Measurements from ENCODE around the gene TEX14. TPM values are rescaled to one million over a fixed set of nuclear protein-coding genes. Genes with fewer than 3 reads are reported as not detected.
A peak's percentile ranks its signal among the peaks of the same experiment; 100 is the strongest.

The TEX14 gene
- total and polyA plus RNA-seq, 10 of the 15 experiments (the other 5 are each of a cell fraction or from before 2014, with no cell fraction given): 0.15 to 1.3 (median 0.66) TPM

DNA sequence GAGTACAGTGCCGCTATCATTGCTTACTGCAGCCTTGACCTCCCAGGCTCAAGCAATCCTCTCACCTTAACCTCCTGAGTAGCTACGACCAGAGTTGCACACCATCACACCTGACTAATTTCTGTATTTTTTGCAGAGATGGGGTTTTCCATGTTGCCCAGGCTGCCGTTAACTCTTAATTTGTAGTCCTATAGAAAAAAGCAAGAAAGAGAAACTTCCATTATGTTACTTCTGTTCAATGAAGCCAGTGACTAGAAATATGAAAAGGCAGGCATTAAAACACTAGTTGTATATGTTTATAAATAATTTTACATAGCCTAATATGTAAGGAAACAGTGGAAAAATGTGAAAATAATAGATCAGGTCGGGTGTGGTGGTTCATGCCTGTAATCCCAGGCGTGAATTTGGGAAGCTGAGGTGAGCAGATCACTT lies 10.2 kb upstream of the TEX14 start (continued):
- TF ChIP-seq NR2C2 (IDR thresholded peaks at IDR 0.05; ENCODE audit: borderline replicate concordance, control insufficient read depth, insufficient read length, low read depth) (no peak), SMARCA5 (IDR thresholded peaks at IDR 0.05) (no peak), IRF5 (IDR thresholded peaks at IDR 0.05; ENCODE audit: borderline replicate concordance) (no peak), HDAC6 (IDR thresholded peaks at IDR 0.05; ENCODE audit: unreplicated experiment) (no peak), SRF (IDR thresholded peaks at IDR 0.05; ENCODE audit: low read depth in 2 of 2, low read length in 2 of 2) (0 out of 4 replicates have a peak, but pooled peaks of 1 of the 2 experiments have one; percentile 22), RELB (IDR thresholded peaks at IDR 0.05; ENCODE audit: low read depth) (peak; percentile 95), CHD4 (IDR thresholded peaks at IDR 0.05) (no peak), CBX3 (IDR thresholded peaks at IDR 0.05; ENCODE audit: borderline replicate concordance, low read depth) (no peak), ZNF274 (IDR thresholded peaks at IDR 0.05; ENCODE audit: insufficient read depth, insufficient read length) (no peak), TCF7 (IDR thresholded peaks at IDR 0.05; ENCODE audit: borderline replicate concordance) (no peak), SUZ12 (IDR thresholded peaks at IDR 0.05; ENCODE audit: unreplicated experiment) (no peak), RFX5 (IDR thresholded peaks at IDR 0.05; ENCODE audit: low read depth, low read length) (no peak), SPI1 (IDR thresholded peaks at IDR 0.05; ENCODE audit: borderline replicate concordance, insufficient read depth, low read depth, low read length) (no peak)
- TF ChIP-seq, protein P1, sequence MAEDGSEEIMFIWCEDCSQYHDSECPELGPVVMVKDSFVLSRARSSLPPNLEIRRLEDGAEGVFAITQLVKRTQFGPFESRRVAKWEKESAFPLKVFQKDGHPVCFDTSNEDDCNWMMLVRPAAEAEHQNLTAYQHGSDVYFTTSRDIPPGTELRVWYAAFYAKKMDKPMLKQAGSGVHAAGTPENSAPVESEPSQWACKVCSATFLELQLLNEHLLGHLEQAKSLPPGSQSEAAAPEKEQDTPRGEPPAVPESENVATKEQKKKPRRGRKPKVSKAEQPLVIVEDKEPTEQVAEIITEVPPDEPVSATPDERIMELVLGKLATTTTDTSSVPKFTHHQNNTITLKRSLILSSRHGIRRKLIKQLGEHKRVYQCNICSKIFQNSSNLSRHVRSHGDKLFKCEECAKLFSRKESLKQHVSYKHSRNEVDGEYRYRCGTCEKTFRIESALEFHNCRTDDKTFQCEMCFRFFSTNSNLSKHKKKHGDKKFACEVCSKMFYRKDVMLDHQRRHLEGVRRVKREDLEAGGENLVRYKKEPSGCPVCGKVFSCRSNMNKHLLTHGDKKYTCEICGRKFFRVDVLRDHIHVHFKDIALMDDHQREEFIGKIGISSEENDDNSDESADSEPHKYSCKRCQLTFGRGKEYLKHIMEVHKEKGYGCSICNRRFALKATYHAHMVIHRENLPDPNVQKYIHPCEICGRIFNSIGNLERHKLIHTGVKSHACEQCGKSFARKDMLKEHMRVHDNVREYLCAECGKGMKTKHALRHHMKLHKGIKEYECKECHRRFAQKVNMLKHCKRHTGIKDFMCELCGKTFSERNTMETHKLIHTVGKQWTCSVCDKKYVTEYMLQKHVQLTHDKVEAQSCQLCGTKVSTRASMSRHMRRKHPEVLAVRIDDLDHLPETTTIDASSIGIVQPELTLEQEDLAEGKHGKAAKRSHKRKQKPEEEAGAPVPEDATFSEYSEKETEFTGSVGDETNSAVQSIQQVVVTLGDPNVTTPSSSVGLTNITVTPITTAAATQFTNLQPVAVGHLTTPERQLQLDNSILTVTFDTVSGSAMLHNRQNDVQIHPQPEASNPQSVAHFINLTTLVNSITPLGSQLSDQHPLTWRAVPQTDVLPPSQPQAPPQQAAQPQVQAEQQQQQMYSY (CRISPR knock-in tag; IDR thresholded peaks at IDR 0.05): no peak
- TF ChIP-seq, protein P2, sequence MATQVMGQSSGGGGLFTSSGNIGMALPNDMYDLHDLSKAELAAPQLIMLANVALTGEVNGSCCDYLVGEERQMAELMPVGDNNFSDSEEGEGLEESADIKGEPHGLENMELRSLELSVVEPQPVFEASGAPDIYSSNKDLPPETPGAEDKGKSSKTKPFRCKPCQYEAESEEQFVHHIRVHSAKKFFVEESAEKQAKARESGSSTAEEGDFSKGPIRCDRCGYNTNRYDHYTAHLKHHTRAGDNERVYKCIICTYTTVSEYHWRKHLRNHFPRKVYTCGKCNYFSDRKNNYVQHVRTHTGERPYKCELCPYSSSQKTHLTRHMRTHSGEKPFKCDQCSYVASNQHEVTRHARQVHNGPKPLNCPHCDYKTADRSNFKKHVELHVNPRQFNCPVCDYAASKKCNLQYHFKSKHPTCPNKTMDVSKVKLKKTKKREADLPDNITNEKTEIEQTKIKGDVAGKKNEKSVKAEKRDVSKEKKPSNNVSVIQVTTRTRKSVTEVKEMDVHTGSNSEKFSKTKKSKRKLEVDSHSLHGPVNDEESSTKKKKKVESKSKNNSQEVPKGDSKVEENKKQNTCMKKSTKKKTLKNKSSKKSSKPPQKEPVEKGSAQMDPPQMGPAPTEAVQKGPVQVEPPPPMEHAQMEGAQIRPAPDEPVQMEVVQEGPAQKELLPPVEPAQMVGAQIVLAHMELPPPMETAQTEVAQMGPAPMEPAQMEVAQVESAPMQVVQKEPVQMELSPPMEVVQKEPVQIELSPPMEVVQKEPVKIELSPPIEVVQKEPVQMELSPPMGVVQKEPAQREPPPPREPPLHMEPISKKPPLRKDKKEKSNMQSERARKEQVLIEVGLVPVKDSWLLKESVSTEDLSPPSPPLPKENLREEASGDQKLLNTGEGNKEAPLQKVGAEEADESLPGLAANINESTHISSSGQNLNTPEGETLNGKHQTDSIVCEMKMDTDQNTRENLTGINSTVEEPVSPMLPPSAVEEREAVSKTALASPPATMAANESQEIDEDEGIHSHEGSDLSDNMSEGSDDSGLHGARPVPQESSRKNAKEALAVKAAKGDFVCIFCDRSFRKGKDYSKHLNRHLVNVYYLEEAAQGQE (IDR thresholded peaks at IDR 0.05; ENCODE audit: low read depth, low read length): no peak
- TF ChIP-seq, protein P3, sequence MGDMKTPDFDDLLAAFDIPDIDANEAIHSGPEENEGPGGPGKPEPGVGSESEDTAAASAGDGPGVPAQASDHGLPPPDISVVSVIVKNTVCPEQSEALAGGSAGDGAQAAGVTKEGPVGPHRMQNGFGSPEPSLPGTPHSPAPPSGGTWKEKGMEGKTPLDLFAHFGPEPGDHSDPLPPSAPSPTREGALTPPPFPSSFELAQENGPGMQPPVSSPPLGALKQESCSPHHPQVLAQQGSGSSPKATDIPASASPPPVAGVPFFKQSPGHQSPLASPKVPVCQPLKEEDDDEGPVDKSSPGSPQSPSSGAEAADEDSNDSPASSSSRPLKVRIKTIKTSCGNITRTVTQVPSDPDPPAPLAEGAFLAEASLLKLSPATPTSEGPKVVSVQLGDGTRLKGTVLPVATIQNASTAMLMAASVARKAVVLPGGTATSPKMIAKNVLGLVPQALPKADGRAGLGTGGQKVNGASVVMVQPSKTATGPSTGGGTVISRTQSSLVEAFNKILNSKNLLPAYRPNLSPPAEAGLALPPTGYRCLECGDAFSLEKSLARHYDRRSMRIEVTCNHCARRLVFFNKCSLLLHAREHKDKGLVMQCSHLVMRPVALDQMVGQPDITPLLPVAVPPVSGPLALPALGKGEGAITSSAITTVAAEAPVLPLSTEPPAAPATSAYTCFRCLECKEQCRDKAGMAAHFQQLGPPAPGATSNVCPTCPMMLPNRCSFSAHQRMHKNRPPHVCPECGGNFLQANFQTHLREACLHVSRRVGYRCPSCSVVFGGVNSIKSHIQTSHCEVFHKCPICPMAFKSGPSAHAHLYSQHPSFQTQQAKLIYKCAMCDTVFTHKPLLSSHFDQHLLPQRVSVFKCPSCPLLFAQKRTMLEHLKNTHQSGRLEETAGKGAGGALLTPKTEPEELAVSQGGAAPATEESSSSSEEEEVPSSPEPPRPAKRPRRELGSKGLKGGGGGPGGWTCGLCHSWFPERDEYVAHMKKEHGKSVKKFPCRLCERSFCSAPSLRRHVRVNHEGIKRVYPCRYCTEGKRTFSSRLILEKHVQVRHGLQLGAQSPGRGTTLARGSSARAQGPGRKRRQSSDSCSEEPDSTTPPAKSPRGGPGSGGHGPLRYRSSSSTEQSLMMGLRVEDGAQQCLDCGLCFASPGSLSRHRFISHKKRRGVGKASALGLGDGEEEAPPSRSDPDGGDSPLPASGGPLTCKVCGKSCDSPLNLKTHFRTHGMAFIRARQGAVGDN (IDR thresholded peaks at IDR 0.05): peak; percentile 31; the same call in 1 of the 2 replicates

All from GM12878 (cell line).